Activated CD4-positive, alpha-beta T cell treated with anti-CD3 and anti-CD28 coated beads, Interleukin-2, amount 50 U/mL, for 24 hours (primary cell): ENCODE data around the gene MID1.

ENCODE experiments used
- DNase-seq, 2 donors: peaks; one replicate each; pipeline ENCODE4 v3.0.0-alpha.2; 2020; ENCODE audit warnings: low read depth in 1 of 2, low spot score in 1 of 2

The MID1 gene

GRCh38 chrX:10576777-10577447, 43.5 kb downstream of the MID1 start:
- no peak for DNase-seq

DNA sequence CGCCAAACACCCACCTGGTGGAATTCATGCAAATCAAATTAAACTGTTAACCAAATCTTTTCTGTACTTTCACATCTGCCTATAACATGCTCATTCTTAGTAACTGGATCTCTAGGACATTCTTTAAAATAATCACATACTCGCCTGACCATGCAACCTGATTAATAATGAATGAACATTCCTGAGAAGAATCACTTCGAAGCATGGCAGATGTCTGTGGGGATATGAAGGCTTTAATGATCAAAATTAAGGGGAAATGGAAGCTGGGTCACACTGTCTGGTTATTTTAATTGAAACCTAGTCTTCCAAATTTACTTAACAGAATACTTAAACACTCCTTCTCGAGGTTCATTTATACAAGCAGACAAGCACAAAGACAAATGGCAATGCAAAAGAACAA, 44.2 kb downstream of the MID1 start:
- DNase-seq, result no peak

DNA sequence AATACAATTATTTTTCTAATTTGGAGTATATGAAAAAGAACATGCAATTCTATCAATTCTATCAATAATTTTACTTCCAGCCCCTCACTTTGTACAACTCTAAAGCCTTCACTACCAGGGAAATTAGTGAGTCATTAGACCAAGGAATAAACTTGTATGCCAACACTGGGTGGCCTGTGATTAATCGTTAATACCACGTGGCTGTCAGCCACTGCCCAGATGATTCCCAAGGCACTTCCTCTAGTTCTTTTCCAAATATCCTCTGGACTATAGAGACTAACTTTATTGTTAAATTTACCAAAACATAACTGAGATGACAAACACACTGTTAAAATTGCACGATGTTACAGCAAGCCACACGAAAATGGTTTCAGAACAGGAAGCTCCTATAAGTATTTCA, 45.7 kb downstream of the MID1 start:
- DNase-seq, result no peak

GRCh38 chrX:10571260-10571659, 49.1 kb downstream of the MID1 start:
- no peak for DNase-seq

DNA sequence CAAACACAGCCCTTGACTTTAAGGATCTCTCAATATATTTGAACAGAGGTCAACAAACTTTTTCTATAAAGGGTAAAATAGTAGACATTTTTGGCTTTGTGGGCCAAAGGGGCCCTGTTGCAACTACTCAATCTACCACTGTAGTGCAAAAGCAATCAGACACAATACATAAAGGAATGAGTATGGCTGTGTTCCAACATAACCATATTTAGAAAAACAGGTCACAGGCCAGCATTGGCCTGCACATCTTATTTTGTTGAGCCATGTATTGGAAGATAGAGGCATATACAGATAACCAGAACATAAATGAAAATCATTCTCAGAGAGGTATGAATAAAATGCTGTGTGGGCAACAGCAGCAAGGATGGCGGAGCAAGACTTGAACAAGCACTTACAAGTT, 49.8 kb downstream of the MID1 start:
- DNase-seq, result no peak

- no peak for DNase-seq
These were observed 50.4 kb downstream of the MID1 start for GRCh38 chrX:10569946-10570345.

- no peak for DNase-seq
These were observed 52.0 kb downstream of the MID1 start for GRCh38 chrX:10568428-10568827.

DNA sequence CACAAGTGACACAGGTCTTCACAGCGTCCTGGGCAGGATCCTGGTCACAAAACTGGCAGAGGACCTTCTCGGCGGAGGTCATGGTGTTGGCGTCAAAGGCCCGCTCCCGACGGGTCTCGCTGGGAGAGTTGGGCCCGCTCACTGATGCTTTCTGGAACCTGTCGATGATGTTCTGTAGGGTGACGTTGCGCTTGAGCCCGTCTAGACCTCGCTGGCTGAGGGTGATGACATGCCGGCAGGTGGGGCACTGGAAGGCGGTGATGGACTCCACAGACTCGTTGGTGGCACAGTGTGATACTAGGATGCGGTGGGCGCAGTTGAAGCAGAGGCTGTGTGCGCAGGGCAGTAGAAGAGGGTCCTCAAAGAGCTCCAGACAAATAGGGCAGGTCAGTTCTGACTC, 53.2 kb downstream of the MID1 start:
- no peak for DNase-seq

- DNase-seq, result no peak
These were observed 53.7 kb downstream of the MID1 start for GRCh38 chrX:10566716-10567097.

GRCh38 chrX:10564484-10564883, 55.9 kb downstream of the MID1 start:
- DNase-seq, result no peak

DNA sequence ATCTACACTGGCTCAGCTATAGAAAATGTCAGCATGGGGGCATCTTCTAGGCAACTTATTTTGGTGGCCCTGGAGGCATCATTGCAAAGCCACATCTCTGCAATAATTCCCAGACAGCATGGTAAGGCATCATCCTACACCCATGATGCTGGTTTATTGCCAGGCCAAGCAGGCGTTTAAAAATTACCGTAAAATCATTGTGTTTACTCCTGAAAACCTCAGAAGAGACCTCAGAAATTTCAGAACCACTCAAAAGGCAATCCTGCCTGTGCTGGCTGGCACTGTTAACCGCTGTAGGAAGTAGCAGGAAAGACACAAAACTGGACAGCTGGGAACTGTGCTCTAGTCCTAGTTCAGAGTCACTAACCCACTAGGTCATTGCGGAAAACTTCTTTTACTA, 63.2 kb downstream of the MID1 start:
- DNase-seq, result no peak

- DNase-seq, result no peak
These were observed 64.0 kb downstream of the MID1 start for GRCh38 chrX:10556405-10556804.

DNA sequence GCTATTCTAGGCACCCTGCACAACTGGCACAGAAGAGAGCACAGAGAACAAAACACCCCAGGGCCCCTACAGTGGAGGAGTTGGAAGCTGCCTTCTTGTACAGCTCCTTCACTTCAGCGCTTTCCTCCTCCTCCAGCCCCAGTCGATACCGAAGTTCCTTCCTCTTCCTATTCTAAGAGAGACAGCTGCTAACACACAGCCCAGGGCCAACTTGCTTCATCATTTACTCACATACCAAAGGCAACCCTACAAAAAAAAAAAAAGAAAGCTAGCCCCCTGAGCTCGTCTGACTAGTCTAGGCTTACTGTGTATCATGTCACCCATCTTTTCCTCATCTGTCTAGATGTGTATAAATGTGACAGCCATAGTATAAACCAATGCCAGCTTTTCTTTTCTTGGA, 64.5 kb downstream of the MID1 start:
- no peak for DNase-seq

DNA sequence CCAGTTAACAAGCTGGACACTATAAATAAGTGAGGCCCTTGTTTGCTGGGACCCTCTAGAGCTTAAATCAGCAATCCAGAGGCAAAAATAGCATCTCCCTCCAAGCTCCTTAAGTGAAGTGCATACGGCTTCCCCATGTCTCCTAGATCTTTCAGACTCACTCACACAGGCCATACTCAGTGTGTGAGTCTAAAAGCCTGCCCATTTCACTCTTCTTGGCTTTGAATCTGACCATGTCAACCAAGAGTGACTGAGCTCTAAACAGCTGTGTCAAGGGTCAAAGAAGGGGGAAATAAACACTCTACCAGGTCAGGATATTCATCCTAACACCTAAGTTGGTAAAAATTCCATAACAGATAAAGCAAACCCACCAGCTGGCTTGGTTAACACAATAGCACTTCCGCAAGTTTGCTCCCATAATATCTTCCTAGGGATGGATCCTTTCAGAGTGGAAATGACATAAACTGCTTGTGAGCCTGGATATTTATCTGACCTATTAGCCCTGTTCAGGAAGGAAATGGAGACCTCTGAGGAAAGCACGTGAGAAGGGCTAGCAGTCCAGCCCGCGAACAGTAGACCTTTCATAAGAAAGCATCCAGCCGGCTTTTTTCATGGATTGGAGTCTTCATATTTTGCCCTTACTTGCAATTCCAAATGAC, 65.6 kb downstream of the MID1 start:
- DNase-seq, result no peak

GRCh38 chrX:10549280-10549679, 71.1 kb downstream of the MID1 start:
- no peak for DNase-seq

DNA sequence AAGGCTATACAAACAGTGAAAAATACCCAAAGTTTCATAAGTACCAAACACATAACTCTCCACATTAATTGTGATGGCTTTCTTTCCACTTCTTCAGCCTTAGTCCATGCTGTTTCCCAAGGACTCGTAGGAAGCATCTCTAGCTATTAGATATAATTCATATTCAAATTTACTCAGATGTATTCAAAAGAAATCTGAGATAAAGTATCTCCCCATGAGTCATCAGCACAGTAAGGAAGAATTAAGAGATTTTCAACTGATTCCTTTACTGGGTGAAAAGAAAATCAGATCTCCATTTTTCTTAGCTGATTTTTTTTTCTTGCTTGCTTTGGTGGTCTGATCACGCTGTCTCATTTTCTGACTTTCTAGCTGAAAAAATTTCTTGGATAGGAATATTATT, 71.7 kb downstream of the MID1 start:
- DNase-seq, result no peak

DNA sequence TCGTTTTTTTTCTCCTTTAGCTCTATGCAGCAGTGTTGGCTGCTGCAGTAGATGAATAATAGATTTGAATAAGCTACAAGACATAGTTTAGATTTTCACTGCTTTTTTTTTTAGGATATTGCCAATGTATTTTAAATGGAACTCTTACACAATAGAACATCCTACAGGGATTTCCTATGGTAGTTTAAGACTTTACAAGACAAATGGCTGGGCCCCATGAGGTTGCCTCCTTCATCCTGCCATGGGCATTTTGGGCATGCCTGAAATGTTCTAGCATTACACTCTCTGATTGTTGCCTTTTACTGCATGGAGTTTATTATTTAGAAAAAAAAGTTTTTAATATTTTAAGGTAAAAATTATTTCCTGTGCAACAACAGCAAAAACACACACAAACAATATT, 74.5 kb downstream of the MID1 start:
- no peak for DNase-seq

GRCh38 chrX:10542586-10542985, 77.8 kb downstream of the MID1 start:
- DNase-seq, result no peak

DNA sequence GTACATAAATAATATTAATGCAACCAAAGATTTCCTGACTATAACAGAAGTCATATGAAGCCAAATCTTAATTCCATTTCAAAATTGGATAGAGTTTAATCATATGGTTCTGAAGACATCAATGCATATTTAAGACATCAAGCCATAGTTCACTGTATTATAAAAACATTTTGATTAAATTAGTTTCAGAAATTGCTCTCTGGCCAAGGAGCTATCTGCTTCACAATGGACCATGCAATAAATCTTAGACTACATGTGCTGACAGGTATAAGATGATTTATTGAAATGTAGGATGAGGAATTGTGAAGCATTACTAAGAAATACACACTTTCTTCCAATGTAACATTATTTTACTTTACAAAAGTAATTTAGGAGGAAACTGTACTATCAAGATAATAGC, 81.6 kb downstream of the MID1 start:
- DNase-seq, result no peak

DNA sequence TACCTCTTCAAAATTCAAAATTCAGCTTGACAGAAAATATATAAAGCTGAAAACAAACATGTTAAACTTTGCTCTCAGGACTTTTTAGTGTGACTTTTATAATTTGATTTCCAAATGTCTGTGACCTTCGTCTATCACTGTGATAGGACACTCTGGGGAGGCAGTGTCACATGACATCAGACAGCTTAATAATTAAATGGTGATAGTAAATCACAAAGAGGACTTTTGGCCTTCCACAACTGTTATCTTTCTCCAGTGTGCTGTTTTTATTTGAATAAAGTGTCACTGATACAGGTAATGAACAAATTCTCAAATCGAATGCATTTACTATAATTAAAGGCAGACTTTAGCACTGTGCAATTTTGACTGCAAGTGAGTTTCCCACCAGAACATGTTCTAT, 83.1 kb downstream of the MID1 start:
- no peak for DNase-seq

DNA sequence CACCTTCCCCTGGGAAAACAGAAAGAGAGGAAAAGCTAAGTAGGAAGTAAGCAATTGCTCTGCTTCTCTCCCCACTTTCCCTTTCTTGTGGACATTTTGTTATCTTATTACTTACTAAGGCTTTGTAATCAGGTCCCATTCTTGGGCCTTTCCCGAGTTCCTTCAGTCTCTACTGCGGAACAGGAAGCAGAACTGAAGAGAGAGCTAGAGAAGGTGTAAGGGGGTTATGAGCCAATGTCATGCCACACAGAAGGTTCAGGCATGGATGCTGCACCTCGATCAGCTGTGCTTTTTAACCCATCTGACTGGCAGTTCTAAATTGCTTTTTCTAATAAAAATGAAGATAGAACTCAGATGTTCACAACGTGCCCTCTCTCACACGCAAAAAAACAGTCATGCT, 83.6 kb downstream of the MID1 start:
- no peak for DNase-seq

- no peak for DNase-seq
These were observed 85.8 kb downstream of the MID1 start for GRCh38 chrX:10534611-10535010.

DNA sequence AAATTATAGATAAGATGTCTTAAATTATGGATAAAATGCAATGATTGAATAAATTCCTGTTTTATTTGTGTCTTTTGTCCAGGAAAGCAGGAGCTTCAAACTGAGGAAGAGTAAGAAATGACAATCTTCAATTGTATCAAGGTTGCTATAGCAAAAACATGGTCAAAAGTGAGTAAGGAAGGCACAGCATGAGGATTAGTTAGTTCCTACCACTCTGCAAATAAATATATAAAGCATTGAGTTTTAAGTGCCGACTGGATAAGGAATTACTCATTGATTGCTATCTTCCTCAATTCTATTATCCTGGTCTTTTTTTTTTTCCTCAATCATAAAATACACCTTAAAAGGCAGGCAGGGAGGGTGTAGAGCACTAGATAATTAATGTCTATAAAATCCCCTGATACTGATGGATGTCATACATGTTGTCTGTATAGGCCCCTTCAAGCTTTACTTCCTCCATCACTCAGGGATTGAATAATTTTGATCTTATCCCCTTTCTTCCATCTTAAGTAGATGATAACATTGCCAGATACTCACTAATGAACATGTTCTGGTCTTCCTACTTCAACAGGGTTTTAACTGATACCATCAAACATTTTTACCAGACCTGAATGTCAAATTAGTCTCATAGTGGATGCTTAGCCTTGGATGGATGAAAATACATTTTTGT, 86.6 kb downstream of the MID1 start:
- DNase-seq, result no peak
